Measurements from ENCODE around the gene PPIH.
"Not testable (repeated sequence)": the region's sequence is repeated elsewhere in the genome, so short reads cannot be mapped to it uniquely, and the experiment has no call there.

The PPIH gene

GRCh38 chr1:42723511-42723910, 65.3 kb downstream of the PPIH start:
- TF ChIP-seq CTCF (conservative IDR thresholded peaks at IDR 0.05; ENCODE audit: low read depth), result no peak
- CTCF ChIA-PET, result interaction anchor here (0.7 kb wide), 1 partner anchor 40 kb away, joined by 3 read pairs; no protein-coding TSS in a partner anchor
- no peak overlapping the region for H3K27ac ChIP-seq
- DNase-seq (ENCODE audit: low spot score), result no peak
- POLR2A ChIA-PET (ENCODE audit: low non-redundant PET), result no interaction called here

DNA sequence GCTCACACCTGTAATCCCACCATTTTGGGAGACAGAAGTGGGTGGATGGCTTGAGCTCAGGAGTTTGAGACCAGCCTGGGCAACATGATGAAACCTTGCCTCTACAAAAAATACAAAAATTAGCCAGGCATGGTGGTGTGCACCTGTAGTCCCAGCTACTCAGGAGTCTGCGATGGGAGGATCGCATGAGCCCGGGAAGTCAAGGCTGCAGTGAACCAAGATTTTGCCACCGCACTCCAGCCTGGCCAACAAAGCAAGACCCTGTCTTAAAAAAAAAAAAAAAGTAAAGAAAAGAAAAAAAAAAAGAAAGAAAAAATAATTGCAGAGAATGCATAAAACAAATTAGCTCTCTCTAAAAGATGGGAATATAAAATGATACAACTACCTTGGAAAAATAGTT, 67.6 kb downstream of the PPIH start:
- CTCF ChIA-PET; H3K27ac ChIP-seq; DNase-seq (ENCODE audit: low spot score): not testable (repeated sequence)
- POLR2A ChIA-PET (ENCODE audit: low non-redundant PET), result interaction anchor here (0.7 kb wide), 1 partner anchor 44 kb away, joined by 3 read pairs; the partner anchor contains the start of gene YBX1

All from RWPE1 (cell line).